OCI-LY7 (cell line): Measurements from ENCODE around the gene FMNL2.

Source experiments
- EZH2phosphoT487 ChIP-seq: fragments of 200-600 bp; sonication (generic); IDR thresholded peaks from 2 replicates; pipeline ENCODE4 v1.6.1; 2018; ENCODE audit warnings: low read depth, borderline replicate concordance, mild to moderate bottlenecking, mixed run types, antibody characterized with exemption, low read length, moderate library complexity, mixed read lengths
- TF ChIP-seq, protein P1 (sequence below): fragments of 200-600 bp; sonication (generic); conservative IDR thresholded peaks from 2 replicates; pipeline ENCODE4 v1.5.1; 2014; ENCODE audit warnings: mild to moderate bottlenecking, antibody characterized with exemption, low read length, moderate library complexity, mixed read lengths

DNA sequence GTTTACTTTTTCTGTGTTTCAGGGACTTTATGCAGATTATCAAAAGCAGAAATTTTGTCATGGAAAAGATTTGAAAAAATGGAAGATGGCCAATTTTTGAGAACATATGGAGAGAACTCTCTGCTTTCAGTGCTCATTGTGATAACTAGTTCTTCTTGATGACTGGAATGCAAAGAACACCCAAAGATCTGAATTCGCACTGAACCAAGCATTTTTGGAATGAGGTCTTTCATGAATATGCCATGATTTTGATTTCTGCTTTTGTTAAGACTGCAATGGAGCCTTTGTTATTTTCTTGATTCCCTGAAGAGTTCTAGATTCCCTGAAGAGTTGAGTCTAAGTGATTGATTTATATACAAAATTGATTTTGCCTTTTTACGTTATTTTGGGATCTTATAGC lies 124.1 kb downstream of the FMNL2 start:
- TF ChIP-seq, protein P1, sequence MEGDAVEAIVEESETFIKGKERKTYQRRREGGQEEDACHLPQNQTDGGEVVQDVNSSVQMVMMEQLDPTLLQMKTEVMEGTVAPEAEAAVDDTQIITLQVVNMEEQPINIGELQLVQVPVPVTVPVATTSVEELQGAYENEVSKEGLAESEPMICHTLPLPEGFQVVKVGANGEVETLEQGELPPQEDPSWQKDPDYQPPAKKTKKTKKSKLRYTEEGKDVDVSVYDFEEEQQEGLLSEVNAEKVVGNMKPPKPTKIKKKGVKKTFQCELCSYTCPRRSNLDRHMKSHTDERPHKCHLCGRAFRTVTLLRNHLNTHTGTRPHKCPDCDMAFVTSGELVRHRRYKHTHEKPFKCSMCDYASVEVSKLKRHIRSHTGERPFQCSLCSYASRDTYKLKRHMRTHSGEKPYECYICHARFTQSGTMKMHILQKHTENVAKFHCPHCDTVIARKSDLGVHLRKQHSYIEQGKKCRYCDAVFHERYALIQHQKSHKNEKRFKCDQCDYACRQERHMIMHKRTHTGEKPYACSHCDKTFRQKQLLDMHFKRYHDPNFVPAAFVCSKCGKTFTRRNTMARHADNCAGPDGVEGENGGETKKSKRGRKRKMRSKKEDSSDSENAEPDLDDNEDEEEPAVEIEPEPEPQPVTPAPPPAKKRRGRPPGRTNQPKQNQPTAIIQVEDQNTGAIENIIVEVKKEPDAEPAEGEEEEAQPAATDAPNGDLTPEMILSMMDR: no peak
- no peak for TF ChIP-seq EZH2phosphoT487
